DND-41 (cell line): ENCODE data around the gene EBNA1BP2.
"Not testable (repeated sequence)": the region's sequence is repeated elsewhere in the genome, so short reads cannot be mapped to it uniquely, and the experiment has no call there.

ENCODE experiments used
- ATAC-seq: fragments of 200-7000 bp; cut with Tn5 transposase; 3 replicates; pipeline ENCODE4 v1.9.1; 2021; ENCODE audit warnings: low read depth; ENCODE audit not compliant: insufficient read depth
- DNase-seq: peaks from one replicate; pipeline ENCODE4 v3.0.0-alpha.2; 2020
- H2AFZ ChIP-seq: 2 replicates; pipeline ENCODE4 v1.6.0; 2012; ENCODE audit warnings: low read depth, low read length
- H3K27ac ChIP-seq: 2 replicates; pipeline ENCODE4 v1.5.1; 2012; ENCODE audit warnings: low read length, inconsistent platforms
- H3K27me3 ChIP-seq: fragments of 200-600 bp; sonication (generic); 2 replicates; pipeline ENCODE4 v1.6.0; 2012; ENCODE audit warnings: low read length, mild to moderate bottlenecking, inconsistent platforms; ENCODE audit not compliant: insufficient read depth, poor library complexity
- H3K36me3 ChIP-seq: 2 replicates; pipeline ENCODE4 v1.5.1; 2012; ENCODE audit warnings: low read length, inconsistent platforms; ENCODE audit not compliant: insufficient read depth
- H3K4me1 ChIP-seq: 2 replicates; pipeline ENCODE4 v1.5.1; 2012; ENCODE audit warnings: mild to moderate bottlenecking, low read length; ENCODE audit not compliant: insufficient read depth
- H3K4me2 ChIP-seq: 2 replicates; pipeline ENCODE4 v1.6.0; 2012; ENCODE audit warnings: mild to moderate bottlenecking, moderate library complexity, low read length, inconsistent platforms; ENCODE audit not compliant: insufficient read depth
- H3K4me3 ChIP-seq, 2 experiments: fragments of 200-600 bp in 1 of 2; shearing (Covaris generic) in 1 of 2; 2 replicates each; pipeline ENCODE4 v1.5.1; 2012 to 2016; ENCODE audit warnings: inconsistent platforms in 2 of 2, low read length in 2 of 2, mild to moderate bottlenecking in 2 of 2, low read depth in 1 of 2, moderate library complexity in 1 of 2
- H3K79me2 ChIP-seq: 2 replicates; pipeline ENCODE4 v1.6.0; 2012; ENCODE audit warnings: low read length, inconsistent platforms; ENCODE audit not compliant: insufficient read depth
- H3K9ac ChIP-seq: 2 replicates; pipeline ENCODE4 v1.6.0; 2012; ENCODE audit warnings: low read depth, mild to moderate bottlenecking, inconsistent platforms, low read length, moderate library complexity
- H3K9me3 ChIP-seq: 2 replicates; pipeline ENCODE4 v1.5.1; 2012; ENCODE audit warnings: low read length, moderate library complexity, mild to moderate bottlenecking, inconsistent platforms; ENCODE audit not compliant: insufficient read depth, severe bottlenecking
- H4K20me1 ChIP-seq: 2 replicates; pipeline ENCODE4 v1.6.0; 2012; ENCODE audit warnings: low read length; ENCODE audit not compliant: insufficient read depth
- EZH2 ChIP-seq: IDR thresholded peaks from 3 replicates; pipeline ENCODE4 v1.6.1; 2012; ENCODE audit warnings: borderline replicate concordance, low read depth, mild to moderate bottlenecking, moderate library complexity, low read length, inconsistent platforms; ENCODE audit not compliant: severe bottlenecking
- TF ChIP-seq, protein P1 (sequence below): IDR thresholded peaks from 2 replicates; pipeline ENCODE4 v1.5.1; 2012; ENCODE audit warnings: borderline replicate concordance, low read length, moderate library complexity, mild to moderate bottlenecking; ENCODE audit not compliant: poor library complexity, severe bottlenecking; ENCODE audit errors: extremely low read depth

EBNA1BP2 gene

DNA sequence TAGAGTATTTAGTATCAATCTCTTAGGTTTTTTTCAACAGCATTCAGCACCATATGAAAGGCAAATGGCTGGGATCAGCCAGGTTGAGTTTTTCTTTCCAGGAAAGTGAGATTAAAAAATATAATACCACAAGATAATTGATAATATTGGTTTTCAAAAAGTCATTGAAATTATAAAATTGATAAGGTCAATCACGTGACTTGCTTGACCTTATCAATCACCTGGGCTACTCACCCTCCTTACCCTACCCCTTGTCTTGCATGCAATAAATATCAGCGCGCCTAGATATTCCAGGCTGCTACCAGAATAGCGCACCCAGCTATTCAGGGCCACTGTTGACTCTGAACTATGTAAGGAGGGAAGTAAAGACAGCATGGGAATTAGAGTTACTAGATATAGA, 31.5 kb downstream of the EBNA1BP2 start:
- Histone ChIP-seq H3K9me3 (peaks cover 3% of the 10 kb centered on the region), H3K4me1 (no peaks in the 10 kb centered on the region), H3K9ac (no peak overlapping the region), H4K20me1 (no peaks in the 10 kb centered on the region), H3K79me2 (no peaks in the 10 kb centered on the region), H3K27me3 (peaks cover 19% of the 10 kb centered on the region), H3K27ac (no peak overlapping the region), H3K36me3 (no peaks in the 10 kb centered on the region), H2AFZ (no peak overlapping the region), H3K4me2 (no peak overlapping the region), H3K4me3 (no peak overlapping the region)
- TF ChIP-seq EZH2, result no peak
- TF ChIP-seq, protein P1, sequence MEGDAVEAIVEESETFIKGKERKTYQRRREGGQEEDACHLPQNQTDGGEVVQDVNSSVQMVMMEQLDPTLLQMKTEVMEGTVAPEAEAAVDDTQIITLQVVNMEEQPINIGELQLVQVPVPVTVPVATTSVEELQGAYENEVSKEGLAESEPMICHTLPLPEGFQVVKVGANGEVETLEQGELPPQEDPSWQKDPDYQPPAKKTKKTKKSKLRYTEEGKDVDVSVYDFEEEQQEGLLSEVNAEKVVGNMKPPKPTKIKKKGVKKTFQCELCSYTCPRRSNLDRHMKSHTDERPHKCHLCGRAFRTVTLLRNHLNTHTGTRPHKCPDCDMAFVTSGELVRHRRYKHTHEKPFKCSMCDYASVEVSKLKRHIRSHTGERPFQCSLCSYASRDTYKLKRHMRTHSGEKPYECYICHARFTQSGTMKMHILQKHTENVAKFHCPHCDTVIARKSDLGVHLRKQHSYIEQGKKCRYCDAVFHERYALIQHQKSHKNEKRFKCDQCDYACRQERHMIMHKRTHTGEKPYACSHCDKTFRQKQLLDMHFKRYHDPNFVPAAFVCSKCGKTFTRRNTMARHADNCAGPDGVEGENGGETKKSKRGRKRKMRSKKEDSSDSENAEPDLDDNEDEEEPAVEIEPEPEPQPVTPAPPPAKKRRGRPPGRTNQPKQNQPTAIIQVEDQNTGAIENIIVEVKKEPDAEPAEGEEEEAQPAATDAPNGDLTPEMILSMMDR, result no peak
- ATAC-seq (no peak), DNase-seq (no peak)

- DNase-seq (no peak), ATAC-seq (no peak)
- peaks cover 17% of the 10 kb centered on the region for H3K27me3 ChIP-seq
- no peaks in the 10 kb centered on the region for H4K20me1 ChIP-seq
- no peak overlapping the region for H3K9ac ChIP-seq
- no peak overlapping the region for H3K4me2 ChIP-seq
- no peak overlapping the region for H2AFZ ChIP-seq
- no peaks in the 10 kb centered on the region for H3K79me2 ChIP-seq
- H3K4me3 ChIP-seq, result no peak overlapping the region
- TF ChIP-seq, protein P1, result no peak
- TF ChIP-seq EZH2, result no peak
- no peaks in the 10 kb centered on the region for H3K4me1 ChIP-seq
- H3K9me3 ChIP-seq, result peaks cover 3% of the 10 kb centered on the region
- no peaks in the 10 kb centered on the region for H3K36me3 ChIP-seq
- no peak overlapping the region for H3K27ac ChIP-seq
These were observed 32.1 kb downstream of the EBNA1BP2 start for GRCh38 chr1:43140010-43140409.

GRCh38 chr1:43139295-43139694, 32.8 kb downstream of the EBNA1BP2 start:
- H3K4me3 ChIP-seq, DNase-seq, H3K4me2 ChIP-seq, H3K27ac ChIP-seq, H3K36me3 ChIP-seq, H3K4me1 ChIP-seq, ATAC-seq, H3K9ac ChIP-seq, H3K79me2 ChIP-seq, H3K9me3 ChIP-seq, H4K20me1 ChIP-seq, H2AFZ ChIP-seq: not testable (repeated sequence)
- H3K27me3 ChIP-seq, result peaks cover 10% of the 10 kb centered on the region

DNA sequence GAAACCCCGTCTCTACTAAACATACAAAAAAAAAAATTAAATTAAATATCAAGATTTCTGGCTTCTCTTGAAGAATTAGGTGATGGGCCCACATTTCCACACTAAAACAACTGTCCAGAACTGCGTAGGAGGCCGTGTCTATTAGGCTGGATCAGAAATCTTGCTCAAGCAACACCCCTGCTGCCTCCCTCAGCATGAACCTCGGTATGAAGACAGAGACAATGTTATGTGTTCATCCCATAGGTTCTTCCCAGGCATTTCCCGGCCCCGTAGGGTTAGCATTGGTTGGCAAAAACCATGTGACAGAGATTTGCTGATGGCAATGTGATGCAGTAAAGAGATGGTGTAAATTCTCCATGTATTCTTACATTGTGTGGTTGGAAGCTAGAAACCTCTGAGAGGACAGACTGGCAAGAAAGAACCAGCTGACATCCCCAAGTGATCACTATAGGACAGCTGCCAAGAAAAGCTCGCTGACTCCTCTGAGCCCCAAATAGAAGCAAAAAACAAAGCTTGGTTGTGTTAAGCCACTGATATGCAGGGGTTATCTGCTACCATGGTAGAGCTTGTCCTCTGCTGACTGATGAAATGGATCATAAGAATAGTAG, 34.5 kb downstream of the EBNA1BP2 start:
- Histone ChIP-seq H3K79me2 (no peaks in the 10 kb centered on the region), H3K36me3 (no peaks in the 10 kb centered on the region), H3K4me2 (no peak overlapping the region), H2AFZ (no peak overlapping the region), H3K4me1 (no peaks in the 10 kb centered on the region), H3K9me3 (peaks cover 3% of the 10 kb centered on the region), H4K20me1 (no peaks in the 10 kb centered on the region), H3K27me3 (no peaks in the 10 kb centered on the region), H3K9ac (no peak overlapping the region), H3K27ac (no peak overlapping the region), H3K4me3 (no peak overlapping the region)
- DNase-seq (no peak), ATAC-seq (no peak)
- no peak for TF ChIP-seq EZH2
- TF ChIP-seq, protein P1, result no peak
